Neural progenitor cell (in vitro differentiated cells): ENCODE measurements around the gene KRT6B.

Experiments
- CTCF ChIP-seq: fragments of 200-600 bp; sonication (generic); IDR thresholded peaks from 2 replicates; pipeline ENCODE4 v1.5.1; 2017; ENCODE audit warnings: antibody characterized with exemption, mild to moderate bottlenecking
- EZH2 ChIP-seq: fragments of 200-600 bp; sonication (generic); IDR thresholded peaks from 2 replicates; pipeline ENCODE4 v1.6.1; 2017; ENCODE audit warnings: antibody characterized with exemption, mild to moderate bottlenecking, moderate library complexity

DNA sequence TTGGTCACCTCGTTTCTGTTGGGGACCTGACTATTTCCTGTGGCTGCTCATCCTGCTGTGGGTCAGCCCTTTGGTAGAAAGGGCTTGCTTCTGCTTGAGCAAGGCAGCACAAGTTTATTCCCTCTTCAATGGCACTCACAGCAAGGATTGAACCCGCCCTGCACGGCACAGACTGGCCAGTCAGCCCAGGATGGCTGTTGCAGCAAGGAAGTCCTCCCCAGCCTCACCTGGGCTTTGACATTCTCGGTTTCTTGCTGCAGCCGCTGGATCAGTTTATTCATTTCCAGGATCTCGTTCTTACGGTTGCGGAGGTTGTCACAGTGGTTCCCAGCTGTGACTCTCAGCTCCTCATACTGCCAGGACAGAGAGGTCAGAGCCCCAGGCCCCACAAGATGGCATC is 55.3 kb downstream of the KRT6B start:
- no peak for TF ChIP-seq CTCF
- no peak for TF ChIP-seq EZH2
